Heart left ventricle (tissue), 16 donors: ENCODE results near the gene GMPR. TPM values are rescaled to one million over a fixed set of nuclear protein-coding genes. Genes with fewer than 3 reads are reported as not detected.

ENCODE experiments used
- ATAC-seq, 4 donors: fragments of 200-7000 bp; cut with Tn5 transposase; one replicate each; pipeline ENCODE4 v1.9.1; 2020 to 2022; ENCODE audit warnings: moderate library complexity in 4 of 4, mild to moderate bottlenecking in 3 of 4, moderate number of reproducible peaks in 1 of 4
- DNase-seq, 5 donors: peaks; one replicate each; pipeline ENCODE4 v3.0.0-alpha.2; 2020
- H3K27ac ChIP-seq, 12 donors: fragments of 200-600 bp; sonication (generic) in 4 of 12; one replicate each; pipeline versions ENCODE4 v1.5.0 to v1.8.0; 2016 to 2022; ENCODE audit warnings: mild to moderate bottlenecking in 2 of 12
- H3K27me3 ChIP-seq, 9 donors: fragments of 200-600 bp; sonication (generic) in 2 of 9; one replicate each; pipeline versions ENCODE4 v1.5.1 to v1.8.0; 2016 to 2022; ENCODE audit warnings: mild to moderate bottlenecking in 3 of 9
- H3K36me3 ChIP-seq, 9 donors: fragments of 200-600 bp; sonication (generic) in 2 of 9; one replicate each; pipeline versions ENCODE4 v1.5.0 to v1.8.0; 2018 to 2022; ENCODE audit warnings: mild to moderate bottlenecking in 2 of 9
- H3K4me1 ChIP-seq, 12 donors: fragments of 200-600 bp; sonication (generic) in 4 of 12; one replicate each; pipeline versions ENCODE4 v1.5.0 to v1.8.0; 2016 to 2022; ENCODE audit warnings: mild to moderate bottlenecking in 3 of 12
- H3K4me3 ChIP-seq, 12 donors: fragments of 200-600 bp; sonication (generic) in 4 of 12; one replicate each; pipeline versions ENCODE4 v1.5.0 to v1.8.0; 2017 to 2022; ENCODE audit warnings: mild to moderate bottlenecking in 9 of 12, moderate library complexity in 4 of 12
- H3K9me3 ChIP-seq, 12 donors: fragments of 200-600 bp; sonication (generic) in 4 of 12; one replicate each; pipeline versions ENCODE4 v1.5.0 to v1.8.0; 2016 to 2022; ENCODE audit warnings: mild to moderate bottlenecking in 1 of 12
- POLR2A ChIP-seq, 2 donors: fragments of 450-650 bp; IDR thresholded peaks; one replicate each; pipeline ENCODE4 v1.6.1; 2017; ENCODE audit warnings: antibody characterized with exemption in 2 of 2, mild to moderate bottlenecking in 2 of 2, moderate library complexity in 2 of 2
- WGBS, 4 donors: extraction: QIAGEN DNeasy Blood & Tissue Kit in 2 of 4; methylation state at CpG; one replicate each; pipeline versions ENCODE4 v1.1.5 to v1.1.7; 2013 to 2018; 5-methylcytosine and 5-hydroxymethylcytosine counted together
- intact Hi-C, 10 donors: fragments of 100-400 bp; cut with DNase I; formaldehyde crosslinking; loops; one replicate each; pipeline versions ENCODE4 v1.11.1 to v1.14.2; 2022
- polyA plus RNA-seq, 2 donors: library from polyadenylated mRNA; stranded (reverse); fragments of 200-250 nt; gene quantifications; one replicate each; pipeline ENCODE4 v1.2.3, GENCODE V29; 2013
- total RNA-seq, 9 donors: library from RNA; depleted of rRNA in 2 of 9; stranded (reverse); fragments of >200 nt in 2 of 9; fragmentation: NEBNext Ultra II Directional in 3 of 9; extraction: Animal tissue kit (Norgen Biotek cat#: 25700) in 3 of 9; gene quantifications; one replicate each; pipeline versions ENCODE4 v1.1.0 to v1.2.4, GENCODE V29; 2016 to 2023
- TF ChIP-seq, protein P1 (sequence below), 12 donors: fragments of 200-600 bp; sonication (generic) in 4 of 12; IDR thresholded peaks; one replicate each; pipeline versions ENCODE4 v1.5.0 to v1.8.0; 2018 to 2022; ENCODE audit warnings: antibody characterized with exemption in 12 of 12, mild to moderate bottlenecking in 5 of 12
- donor health status: ischemic (EF 13 %, LVEDD 7.1; RV severe dilation, severe dysfunction).
- donor health status: healthy with polysubstance abuse.
- donor health status: DM: no; HTN: yes; CAD: no.
- donor health status: DM: no; HTN: no; CAD: no.
- donor health status: ischemic (EF 25% LVEDD 6.9; RV normal size, moderate dysfunction).
- donor health status: ischemic (EF 25% LVEDD 5.7; RV mildly dilated, moderate dysfunction).
- donor health status: healthy.
- donor health status: DM: yes; HTN: yes; CAD: no.
- donor health status: ischemic (EF 35%, LVEDD 5.7; RV mildly dilated, moderate dysfunction).
- donor health status: nonischemic (EF 11% LVEDD 7.7; RV severe dilation, severe dysfunction).
- donor health status: DM: yes; HTN: yes; CAD: no.
- donor health status: PGD.
- donor health status: ischemic (EF 29% LVEDD 5.4; RV normal size, mild dysfunction).
- donor health status: nonischemic (EF 23%, LVEDD 6.1; RV moderate dilation, normal function).

The GMPR gene
- total and polyA plus RNA-seq, 11 donors, result 67.8 to 294 (median 120) TPM

DNA sequence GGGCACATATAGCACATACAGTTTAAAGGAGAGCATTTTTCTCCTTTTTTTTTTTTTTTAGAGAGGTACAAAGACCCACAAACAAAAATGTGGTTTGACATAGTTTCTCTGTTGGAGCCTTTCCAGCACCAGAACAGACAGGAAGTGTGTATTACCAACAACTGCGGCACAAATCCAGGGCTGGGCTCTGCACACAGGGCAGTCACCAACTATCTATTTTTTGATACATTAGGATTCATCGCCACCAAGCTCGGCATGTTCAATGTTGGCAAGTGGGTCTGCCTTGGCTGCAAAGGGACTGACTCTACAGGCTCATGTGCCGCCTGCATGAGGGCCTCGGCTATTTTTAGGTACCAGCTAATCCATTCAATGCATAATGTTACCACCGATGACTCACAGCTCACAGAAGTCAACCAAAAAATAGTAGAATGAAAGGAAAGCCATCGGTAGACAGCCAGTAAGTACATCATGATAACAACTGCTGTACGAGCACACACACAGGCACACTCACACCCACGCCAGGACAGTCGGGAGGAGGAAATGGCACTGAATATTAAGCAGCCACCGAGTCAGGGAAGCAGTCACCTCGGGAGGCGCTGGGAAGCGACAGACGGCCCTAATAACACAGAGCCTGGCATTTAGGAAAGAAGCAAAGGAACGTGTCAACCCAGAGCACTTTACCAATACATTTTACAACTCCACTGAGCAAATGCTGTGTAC is 81.6 kb downstream of the GMPR start:
- 4 to 11% (median 9%) methylated on average over 16 of the region's 16 CpGs for WGBS, 4 donors
- peak; percentile 84 to 88 (median 86) for ATAC-seq
- intact Hi-C loops, result loop anchor here in 3 of 10 donors (1.0 to 10.0 kb wide), 3 partner anchors 81 to 85 kb away; partner anchors contain the start of gene GMPR (in 2 of the 3)

DNA sequence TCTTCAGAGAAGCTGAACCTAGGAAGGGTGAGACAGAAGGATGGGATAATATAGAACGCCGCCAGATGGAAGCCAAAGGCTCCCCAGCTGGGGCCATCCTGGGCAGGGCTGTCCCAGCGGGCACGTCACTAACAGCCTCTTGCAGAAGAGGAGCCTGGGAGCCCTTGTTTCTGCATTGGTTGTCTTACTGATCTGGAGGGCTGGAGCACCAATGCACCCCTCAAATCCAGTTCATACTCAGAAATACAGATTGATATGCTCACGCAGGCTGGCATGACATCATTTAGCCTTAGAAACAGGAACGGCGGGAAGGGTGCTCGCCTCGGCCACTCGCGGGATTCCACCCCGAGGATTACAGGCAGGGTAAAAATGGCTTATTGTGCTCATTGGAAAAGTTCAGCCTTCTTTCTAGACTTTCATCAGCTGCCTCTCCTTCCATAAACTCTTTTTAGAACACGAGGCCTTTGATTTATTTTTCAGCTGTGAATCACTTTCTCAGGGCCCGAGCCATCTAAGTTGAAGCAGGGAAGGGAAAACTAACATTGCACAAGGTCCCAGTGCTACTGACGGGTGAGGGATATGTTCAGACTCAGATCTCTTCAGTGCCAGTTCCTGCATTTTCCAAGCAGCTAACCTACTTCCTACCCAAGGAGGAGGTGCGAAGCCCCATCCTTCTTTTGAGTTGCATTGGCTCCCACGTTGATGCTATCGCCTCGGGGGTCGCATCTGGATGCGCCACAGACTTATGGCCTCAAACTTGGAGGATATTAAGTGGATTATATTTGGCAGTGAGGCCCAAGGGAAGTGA is 82.3 kb downstream of the GMPR start:
- Histone ChIP-seq H3K4me1 (peaks cover 3 to 75% (median 58%) of the 10 kb centered on the region in 12 donors), H3K9me3 (no peaks in the 10 kb centered on the region), H3K27ac (peak overlapping the region; percentile 69 to 97 (median 92)), H3K36me3 (peaks cover 0 to 4% (median 2%) of the 10 kb centered on the region in 9 donors), H3K27me3 (no peaks in the 10 kb centered on the region), H3K4me3 (peak overlapping the region in 9 of 12 donors; percentile 5 to 45 (median 32))
- peak in 2 of 5 donors; percentile 28 to 40 for DNase-seq
- 54 to 69% (median 63%) methylated on average over 21 of the region's 21 CpGs for WGBS, 4 donors
- peak; percentile 40 to 63 (median 46) for ATAC-seq
- TF ChIP-seq, protein P1, sequence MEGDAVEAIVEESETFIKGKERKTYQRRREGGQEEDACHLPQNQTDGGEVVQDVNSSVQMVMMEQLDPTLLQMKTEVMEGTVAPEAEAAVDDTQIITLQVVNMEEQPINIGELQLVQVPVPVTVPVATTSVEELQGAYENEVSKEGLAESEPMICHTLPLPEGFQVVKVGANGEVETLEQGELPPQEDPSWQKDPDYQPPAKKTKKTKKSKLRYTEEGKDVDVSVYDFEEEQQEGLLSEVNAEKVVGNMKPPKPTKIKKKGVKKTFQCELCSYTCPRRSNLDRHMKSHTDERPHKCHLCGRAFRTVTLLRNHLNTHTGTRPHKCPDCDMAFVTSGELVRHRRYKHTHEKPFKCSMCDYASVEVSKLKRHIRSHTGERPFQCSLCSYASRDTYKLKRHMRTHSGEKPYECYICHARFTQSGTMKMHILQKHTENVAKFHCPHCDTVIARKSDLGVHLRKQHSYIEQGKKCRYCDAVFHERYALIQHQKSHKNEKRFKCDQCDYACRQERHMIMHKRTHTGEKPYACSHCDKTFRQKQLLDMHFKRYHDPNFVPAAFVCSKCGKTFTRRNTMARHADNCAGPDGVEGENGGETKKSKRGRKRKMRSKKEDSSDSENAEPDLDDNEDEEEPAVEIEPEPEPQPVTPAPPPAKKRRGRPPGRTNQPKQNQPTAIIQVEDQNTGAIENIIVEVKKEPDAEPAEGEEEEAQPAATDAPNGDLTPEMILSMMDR (IDR thresholded peaks at IDR 0.05), result no peak
- no peak for TF ChIP-seq POLR2A (IDR thresholded peaks at IDR 0.05)
- intact Hi-C loops, result loop anchor here in 3 of 10 donors (1.0 to 10.0 kb wide), 3 partner anchors 81 to 86 kb away; partner anchors contain the start of gene GMPR (in 2 of the 3)

More for the DNA sequence above, 81.6 kb downstream of the GMPR start:
- Histone ChIP-seq H3K4me3 (peak overlapping the region in 9 of 12 donors; percentile 5 to 45 (median 32)), H3K36me3 (no peaks in the 10 kb centered on the region), H3K27me3 (no peaks in the 10 kb centered on the region), H3K9me3 (no peaks in the 10 kb centered on the region), H3K27ac (peak overlapping the region; percentile 69 to 97 (median 92)), H3K4me1 (peaks cover 3 to 75% (median 58%) of the 10 kb centered on the region in 12 donors)
- DNase-seq, result peak; percentile 75 to 88 (median 82)
- no peak for TF ChIP-seq POLR2A (IDR thresholded peaks at IDR 0.05)
- TF ChIP-seq, protein P1 (IDR thresholded peaks at IDR 0.05), result no peak

DNA sequence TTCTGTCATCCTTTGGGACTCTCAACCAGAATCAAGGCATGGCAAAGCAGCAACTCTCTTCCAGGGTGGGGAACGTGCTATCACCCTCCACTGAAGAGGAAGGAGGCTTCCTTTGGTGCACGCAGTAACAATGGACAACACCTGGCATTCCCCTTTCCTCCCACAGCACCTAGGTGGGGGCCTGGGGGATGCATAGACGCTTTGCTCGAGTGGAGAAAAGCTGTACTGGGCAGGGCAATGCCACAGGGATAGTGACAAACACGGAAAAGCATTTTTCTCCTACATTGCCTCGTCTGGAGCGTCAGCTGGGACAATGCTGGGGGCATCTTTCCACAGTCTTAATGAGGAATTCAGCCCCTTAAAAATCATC is 82.9 kb downstream of the GMPR start:
- WGBS, 4 donors, result 69 to 80% (median 77%) methylated on average over 7 of the region's 7 CpGs
- peaks cover 0 to 10% (median 8%) of the 10 kb centered on the region in 9 donors for H3K36me3 ChIP-seq
- H3K4me3 ChIP-seq, result no peak overlapping the region
- DNase-seq (peak in 1 of 5 donors; percentile 0), ATAC-seq (no peak)
- no peak for TF ChIP-seq POLR2A (IDR thresholded peaks at IDR 0.05)
- TF ChIP-seq, protein P1 (IDR thresholded peaks at IDR 0.05), result no peak
- H3K27me3 ChIP-seq, result no peaks in the 10 kb centered on the region
- intact Hi-C loops, result loop anchor here in 2 of 10 donors (5.0 to 10.0 kb wide), 2 partner anchors 84 to 87 kb away; partner anchors contain the start of gene GMPR (in 2 of the 2)
- peaks cover 3 to 74% (median 58%) of the 10 kb centered on the region in 12 donors for H3K4me1 ChIP-seq
- H3K9me3 ChIP-seq, result no peaks in the 10 kb centered on the region
- peak overlapping the region in 11 of 12 donors; percentile 69 to 97 (median 93) for H3K27ac ChIP-seq
